Osteocyte (in vitro differentiated cells): ENCODE results near the gene SLC6A19. TPM values are rescaled to one million over a fixed set of nuclear protein-coding genes. Genes with fewer than 3 reads are reported as not detected.

Source experiments
- DNase-seq: peaks from one replicate; pipeline ENCODE4 v3.0.0; 2021; ENCODE audit warnings: mixed read lengths; ENCODE audit not compliant: unreplicated experiment; ENCODE audit errors: extremely low spot score
- H3K27ac Mint-ChIP-seq: one replicate; pipeline ENCODE4 v1.8.0; 2021; ENCODE audit warnings: mild to moderate bottlenecking, mixed read lengths; ENCODE audit not compliant: unreplicated experiment
- H3K27me3 Mint-ChIP-seq: one replicate; pipeline ENCODE4 v1.8.0; 2021; ENCODE audit warnings: mixed read lengths; ENCODE audit not compliant: unreplicated experiment
- H3K36me3 Mint-ChIP-seq: one replicate; pipeline ENCODE4 v1.8.0; 2021; ENCODE audit warnings: mixed read lengths; ENCODE audit not compliant: unreplicated experiment
- H3K4me1 Mint-ChIP-seq: one replicate; pipeline ENCODE4 v1.8.0; 2021; ENCODE audit warnings: mixed read lengths; ENCODE audit not compliant: unreplicated experiment
- H3K4me3 Mint-ChIP-seq: one replicate; pipeline ENCODE4 v1.8.0; 2021; ENCODE audit warnings: mild to moderate bottlenecking, moderate library complexity, mixed read lengths; ENCODE audit not compliant: unreplicated experiment
- H3K9me3 Mint-ChIP-seq: one replicate; pipeline ENCODE4 v1.8.0; 2021; ENCODE audit warnings: mixed read lengths; ENCODE audit not compliant: unreplicated experiment
- CTCF ChIP-seq: fragments of 200-600 bp; sonication (generic); IDR thresholded peaks from 2 replicates; pipeline ENCODE4 v1.5.0; 2021; ENCODE audit warnings: antibody characterized with exemption, mild to moderate bottlenecking, moderate library complexity
- total RNA-seq: library from RNA; stranded (reverse); gene quantifications from 2 replicates; pipeline ENCODE4 v1.2.1, GENCODE V29; 2021

Gene SLC6A19
- total RNA-seq, 1 donor from 2014 or later = not detected

GRCh38 chr5:1187234-1187949 is 14.0 kb upstream of the SLC6A19 start:
- no peak for DNase-seq
- Mint-ChIP-seq H3K4me1 (no peaks in the 10 kb centered on the region), H3K27me3 (peaks cover 20% of the 10 kb centered on the region), H3K9me3 (no peaks in the 10 kb centered on the region), H3K27ac (no peak overlapping the region), H3K4me3 (no peak overlapping the region), H3K36me3 (no peaks in the 10 kb centered on the region)
- TF ChIP-seq CTCF = no peak

- Mint-ChIP-seq H3K9me3 (no peaks in the 10 kb centered on the region), H3K4me1 (no peaks in the 10 kb centered on the region), H3K36me3 (no peaks in the 10 kb centered on the region), H3K27me3 (peaks cover 15% of the 10 kb centered on the region), H3K4me3 (no peak overlapping the region), H3K27ac (no peak overlapping the region)
- no peak for TF ChIP-seq CTCF
- no peak for DNase-seq
These were observed 13.5 kb upstream of the SLC6A19 start for GRCh38 chr5:1187950-1188334.

- H3K9me3 Mint-ChIP-seq = no peaks in the 10 kb centered on the region
- no peaks in the 10 kb centered on the region for H3K4me1 Mint-ChIP-seq
- peaks cover 12% of the 10 kb centered on the region for H3K27me3 Mint-ChIP-seq
- no peaks in the 10 kb centered on the region for H3K36me3 Mint-ChIP-seq
- H3K4me3 Mint-ChIP-seq = no peak overlapping the region
- no peak for DNase-seq
- no peak for TF ChIP-seq CTCF
- no peak overlapping the region for H3K27ac Mint-ChIP-seq
These were observed 12.9 kb upstream of the SLC6A19 start for GRCh38 chr5:1188464-1188863.

GRCh38 chr5:1189269-1189668 is 12.1 kb upstream of the SLC6A19 start:
- no peaks in the 10 kb centered on the region for H3K4me1 Mint-ChIP-seq
- no peak for DNase-seq
- no peak overlapping the region for H3K27ac Mint-ChIP-seq
- H3K36me3 Mint-ChIP-seq = no peaks in the 10 kb centered on the region
- no peak for TF ChIP-seq CTCF
- peaks cover 12% of the 10 kb centered on the region for H3K27me3 Mint-ChIP-seq
- no peak overlapping the region for H3K4me3 Mint-ChIP-seq
- H3K9me3 Mint-ChIP-seq = no peaks in the 10 kb centered on the region

GRCh38 chr5:1190278-1190677 is 11.1 kb upstream of the SLC6A19 start:
- H3K4me3 Mint-ChIP-seq = no peak overlapping the region
- peaks cover 15% of the 10 kb centered on the region for H3K27me3 Mint-ChIP-seq
- H3K36me3 Mint-ChIP-seq = no peaks in the 10 kb centered on the region
- DNase-seq = no peak
- H3K4me1 Mint-ChIP-seq = no peaks in the 10 kb centered on the region
- no peaks in the 10 kb centered on the region for H3K9me3 Mint-ChIP-seq
- no peak overlapping the region for H3K27ac Mint-ChIP-seq
- no peak for TF ChIP-seq CTCF
